Fibroblast of lung (primary cell): ENCODE measurements around the gene NCOR2.

ENCODE experiments used
- CTCF ChIP-seq, 2 donors: IDR thresholded peaks in 1 of 2; conservative IDR thresholded peaks in 1 of 2; 1 replicate in 1 of 2; 2 replicates in 1 of 2; pipeline ENCODE4 v1.5.1; 2011 to 2012; ENCODE audit warnings: low read length in 2 of 2, control low read depth in 1 of 2, inconsistent platforms in 1 of 2, low read depth in 1 of 2, mild to moderate bottlenecking in 1 of 2
- EZH2 ChIP-seq: IDR thresholded peaks from 2 replicates; pipeline ENCODE4 v1.5.1; 2012; ENCODE audit warnings: low read length, control low read depth, mild to moderate bottlenecking; ENCODE audit errors: missing control alignments

- TF ChIP-seq CTCF (conservative IDR thresholded peaks at IDR 0.05 in 1 of 2, IDR thresholded peaks at IDR 0.05 in 1 of 2; ENCODE audit: low read depth in 1 of 2, low read length in 2 of 2) (no peak), EZH2 (no peak)
These were observed 29.6 kb upstream of the NCOR2 start for GRCh38 chr12:124597041-124597440.
